Activated CD8-positive, alpha-beta T cell treated with anti-CD3 and anti-CD28 coated beads for 36 hours (primary cell): ENCODE measurements around the gene FXR2. TPM values are rescaled to one million over a fixed set of nuclear protein-coding genes. Genes with fewer than 3 reads are reported as not detected.

ENCODE experiments used
- ATAC-seq: fragments of 200-7000 bp; cut with Tn5 transposase; one replicate; pipeline ENCODE4 v1.10.0; 2021; ENCODE audit warnings: mild to moderate bottlenecking, moderate library complexity
- CTCF ChIA-PET: fragments of 350-600 bp; sonication (Branson Sonifier 250); formaldehyde crosslinking; loops from one replicate; lab custom pipeline; 2021; ENCODE audit warnings: antibody characterized with exemption; lab: Charles Lee
- POLR2A ChIA-PET: fragments of 350-600 bp; sonication (Branson Sonifier 250); formaldehyde crosslinking; loops from one replicate; lab custom pipeline; 2021; ENCODE audit warnings: antibody characterized with exemption; lab: Charles Lee
- DNase-seq: peaks from one replicate; pipeline ENCODE4 v3.0.0-alpha.2; 2020
- H3K27ac Mint-ChIP-seq: one replicate; pipeline ENCODE4 v1.8.0; 2021; ENCODE audit warnings: mild to moderate bottlenecking, mixed read lengths
- H3K27me3 Mint-ChIP-seq: one replicate; pipeline ENCODE4 v1.8.0; 2021; ENCODE audit warnings: mixed read lengths
- H3K36me3 Mint-ChIP-seq: one replicate; pipeline ENCODE4 v1.8.0; 2021; ENCODE audit warnings: low read depth, mixed read lengths
- H3K4me1 Mint-ChIP-seq: one replicate; pipeline ENCODE4 v1.8.0; 2021; ENCODE audit warnings: low read depth, mixed read lengths
- H3K4me3 Mint-ChIP-seq: one replicate; pipeline ENCODE4 v1.8.0; 2021; ENCODE audit warnings: mild to moderate bottlenecking, moderate library complexity, mixed read lengths
- H3K9me3 Mint-ChIP-seq: one replicate; pipeline ENCODE4 v1.8.0; 2021; ENCODE audit warnings: mixed read lengths
- intact Hi-C: fragments of 100-400 bp; cut with micrococcal nuclease; formaldehyde crosslinking; loops from one replicate; pipeline ENCODE4 v1.10.0; 2022
- total RNA-seq, 2 experiments: library from RNA; stranded (reverse); gene quantifications; one replicate each; pipeline ENCODE4 v1.2.3, GENCODE V29; 2021
- TF ChIP-seq, protein P1 (sequence below): fragments of 200-600 bp; IDR thresholded peaks from one replicate; pipeline ENCODE4 v1.8.0; 2022; ENCODE audit warnings: antibody characterized with exemption, mild to moderate bottlenecking

Gene FXR2
- 10 to 100 TPM; 28.6 to 33.1 TPM for total RNA-seq

- Mint-ChIP-seq H3K4me3 (peak within 1 kb of the TSS; percentile 90), H3K4me1 (peaks cover 31% of the 10 kb centered on the region), H3K36me3 (peaks cover 7% of the 10 kb centered on the region), H3K27ac (peak within 1 kb of the TSS; percentile 89), H3K9me3 (no peaks in the 10 kb centered on the region), H3K27me3 (no peaks in the 10 kb centered on the region)
- POLR2A ChIA-PET, result interaction anchor here (0.6 to 2.9 kb wide), 13 partner anchors 9 to 232 kb away, joined by 3 to 23 read pairs (median 5); partner anchors contain the start of genes CD68, MPDU1, SAT2 and TP53
- intact Hi-C loops, result no loop called here
- TF ChIP-seq, protein P1, sequence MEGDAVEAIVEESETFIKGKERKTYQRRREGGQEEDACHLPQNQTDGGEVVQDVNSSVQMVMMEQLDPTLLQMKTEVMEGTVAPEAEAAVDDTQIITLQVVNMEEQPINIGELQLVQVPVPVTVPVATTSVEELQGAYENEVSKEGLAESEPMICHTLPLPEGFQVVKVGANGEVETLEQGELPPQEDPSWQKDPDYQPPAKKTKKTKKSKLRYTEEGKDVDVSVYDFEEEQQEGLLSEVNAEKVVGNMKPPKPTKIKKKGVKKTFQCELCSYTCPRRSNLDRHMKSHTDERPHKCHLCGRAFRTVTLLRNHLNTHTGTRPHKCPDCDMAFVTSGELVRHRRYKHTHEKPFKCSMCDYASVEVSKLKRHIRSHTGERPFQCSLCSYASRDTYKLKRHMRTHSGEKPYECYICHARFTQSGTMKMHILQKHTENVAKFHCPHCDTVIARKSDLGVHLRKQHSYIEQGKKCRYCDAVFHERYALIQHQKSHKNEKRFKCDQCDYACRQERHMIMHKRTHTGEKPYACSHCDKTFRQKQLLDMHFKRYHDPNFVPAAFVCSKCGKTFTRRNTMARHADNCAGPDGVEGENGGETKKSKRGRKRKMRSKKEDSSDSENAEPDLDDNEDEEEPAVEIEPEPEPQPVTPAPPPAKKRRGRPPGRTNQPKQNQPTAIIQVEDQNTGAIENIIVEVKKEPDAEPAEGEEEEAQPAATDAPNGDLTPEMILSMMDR, result peak; percentile 53
- ATAC-seq (peak; percentile 96), DNase-seq (peak; percentile 100)
- CTCF ChIA-PET, result interaction anchor here (0.8 to 3.1 kb wide), 17 partner anchors 8 to 334 kb away, joined by 3 to 15 read pairs (median 4); partner anchors contain the start of genes MPDU1, SAT2, SOX15 and TP53
Measured at GRCh38 chr17:7614425-7615264, at the start of gene FXR2. Gene FXR2 (minus strand): TSS chr17:7614897. CDS start chr17:7614532, 365 bp downstream.

- Mint-ChIP-seq H3K36me3 (no peaks in the 10 kb centered on the region), H3K9me3 (no peaks in the 10 kb centered on the region), H3K4me3 (no peak overlapping the region), H3K4me1 (no peaks in the 10 kb centered on the region), H3K27ac (no peak overlapping the region), H3K27me3 (peaks cover 13% of the 10 kb centered on the region)
- ChIA-PET POLR2A (interaction anchor here (0.9 kb wide), 1 partner anchor 33 kb away, joined by 3 read pairs; no protein-coding TSS in a partner anchor), CTCF (interaction anchor here (3.3 kb wide), 1 partner anchor 16 kb away, joined by 17 read pairs; no protein-coding TSS in a partner anchor)
- ATAC-seq, result no peak
- intact Hi-C loops, result no loop called here
- TF ChIP-seq, protein P1, result no peak
- DNase-seq, result no peak
Measured at GRCh38 chr17:7656958-7657609, 42.4 kb upstream of the FXR2 start.

DNA sequence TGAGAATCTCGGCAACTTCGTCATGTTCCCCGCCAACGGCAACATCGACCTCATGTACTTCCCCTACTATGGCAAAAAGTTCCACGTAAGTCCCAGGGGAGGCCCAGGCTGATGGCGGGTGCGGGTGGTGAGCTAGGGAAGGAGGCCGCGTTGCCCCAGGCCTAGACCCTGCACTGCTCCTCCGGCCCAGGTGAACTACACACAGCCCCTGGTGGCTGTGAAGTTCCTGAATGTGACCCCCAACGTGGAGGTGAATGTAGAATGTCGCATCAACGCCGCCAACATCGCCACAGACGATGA is 40.8 kb upstream of the FXR2 start:
- no peak for DNase-seq
- Mint-ChIP-seq H3K36me3 (no peaks in the 10 kb centered on the region), H3K9me3 (no peaks in the 10 kb centered on the region), H3K4me1 (peaks cover 6% of the 10 kb centered on the region), H3K4me3 (no peak overlapping the region), H3K27me3 (peaks cover 22% of the 10 kb centered on the region), H3K27ac (no peak overlapping the region)
- TF ChIP-seq, protein P1, result no peak
- ATAC-seq, result no peak
- intact Hi-C loops, result no loop called here
- POLR2A ChIA-PET, result interaction anchor here (1.1 kb wide), 1 partner anchor 12 kb away, joined by 4 read pairs; no protein-coding TSS in a partner anchor
- CTCF ChIA-PET, result no interaction called here

DNA sequence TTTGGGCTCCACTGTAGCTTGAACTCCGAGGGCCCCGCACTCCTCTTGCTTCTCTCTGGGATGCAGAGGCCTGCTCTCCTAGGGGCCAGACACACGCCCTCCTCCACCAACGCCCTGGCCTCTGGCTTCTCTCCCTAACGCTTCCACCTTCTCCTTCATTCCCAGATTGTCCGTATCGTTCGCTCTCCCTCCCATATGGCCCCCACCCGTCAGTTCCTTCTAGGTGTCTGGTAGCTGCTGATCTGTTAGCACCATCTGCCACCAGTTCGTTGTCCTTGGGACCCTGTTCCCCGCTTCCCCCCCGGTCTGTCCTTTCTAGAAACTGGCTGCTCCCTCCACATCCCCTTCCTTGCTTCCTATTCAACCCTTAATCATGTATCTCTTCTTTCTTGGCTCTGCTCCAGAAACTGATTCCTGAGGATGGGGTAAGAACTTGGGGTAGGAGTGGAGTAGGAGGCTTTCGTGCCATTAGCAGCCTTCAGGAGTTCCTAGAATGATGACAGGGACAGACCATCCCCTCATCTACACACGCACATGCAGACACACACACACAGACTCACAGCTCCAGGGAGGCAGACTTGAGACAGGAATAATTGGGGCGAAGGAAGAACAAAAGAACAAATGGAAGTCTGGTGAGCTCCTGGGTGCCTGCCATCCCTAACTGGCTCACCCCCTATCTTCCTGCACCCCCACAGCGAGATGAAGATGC is 40.3 kb upstream of the FXR2 start:
- Mint-ChIP-seq H3K4me1 (peaks cover 11% of the 10 kb centered on the region), H3K27ac (no peak overlapping the region), H3K4me3 (no peak overlapping the region), H3K36me3 (no peaks in the 10 kb centered on the region), H3K9me3 (no peaks in the 10 kb centered on the region), H3K27me3 (peaks cover 27% of the 10 kb centered on the region)
- ChIA-PET CTCF (no interaction called here), POLR2A (interaction anchor here (1.1 to 1.3 kb wide), 2 partner anchors 12 to 33 kb away, joined by 3 to 4 read pairs; partner anchors contain the start of gene WRAP53)
- DNase-seq (no peak), ATAC-seq (no peak)
- intact Hi-C loops, result no loop called here
- TF ChIP-seq, protein P1, result no peak
